Ovary (tissue), 9 donors: ENCODE data around the gene CDC42BPB. TPM values are rescaled to one million over a fixed set of nuclear protein-coding genes. Genes with fewer than 3 reads are reported as not detected.

ENCODE experiments used
- DNase-seq, 5 donors: peaks; one replicate each; pipeline ENCODE4 v3.0.0-alpha.2; 2019 to 2020
- H3K27ac ChIP-seq, 2 donors: fragments of 200-600 bp; one replicate each; pipeline versions ENCODE4 v1.5.1 to v1.8.0; 2019 to 2022
- H3K27me3 ChIP-seq: fragments of 200-600 bp; one replicate; pipeline ENCODE4 v1.8.0; 2022
- H3K36me3 ChIP-seq: fragments of 200-600 bp; sonication (generic); one replicate; pipeline ENCODE4 v1.5.1; 2019
- H3K4me1 ChIP-seq: one replicate; pipeline ENCODE4 v1.8.1; 2013; ENCODE audit warnings: mild to moderate bottlenecking, moderate library complexity; ENCODE audit not compliant: insufficient read depth
- H3K4me3 ChIP-seq: fragments of 200-600 bp; sonication (generic); one replicate; pipeline ENCODE4 v1.5.1; 2017
- H3K9me3 ChIP-seq, 2 donors: fragments of 200-600 bp in 1 of 2; sonication (generic) in 1 of 2; one replicate each; pipeline versions ENCODE4 v1.5.1 to v1.8.1; 2013 to 2019; ENCODE audit warnings: mild to moderate bottlenecking in 1 of 2, moderate library complexity in 1 of 2
- EP300 ChIP-seq: sonication (generic); formaldehyde crosslinking; IDR thresholded peaks from one replicate; pipeline ENCODE4 v1.6.1; 2017; ENCODE audit warnings: antibody characterized with exemption
- POLR2A ChIP-seq: fragments of 450-650 bp; IDR thresholded peaks from one replicate; pipeline ENCODE4 v1.6.1; 2017; ENCODE audit warnings: antibody characterized with exemption, mild to moderate bottlenecking, moderate library complexity
- WGBS, 3 donors: extraction: QIAGEN DNeasy Blood & Tissue Kit in 1 of 3; methylation state at CpG; one replicate each; pipeline versions ENCODE4 v1.1.5 to v1.1.7; 2013 to 2017; 5-methylcytosine and 5-hydroxymethylcytosine counted together
- intact Hi-C, 4 donors: fragments of 100-400 bp; cut with DNase I; formaldehyde crosslinking; loops; one replicate each; pipeline versions ENCODE4 v1.11.0 to v1.15.1; 2022 to 2023
- polyA plus RNA-seq, 2 donors: library from polyadenylated mRNA; stranded (reverse); fragments of 200-250 nt in 1 of 2; fragments of 350-450 nt in 1 of 2; fragmentation: Illumina TruSeq in 1 of 2; extraction: RNeasy Lipid Tissue Mini Kit (QIAGEN cat#74804) in 1 of 2; gene quantifications; one replicate each; pipeline ENCODE4 v1.2.3, GENCODE V29; 2013 to 2014
- total RNA-seq, 7 donors: library from RNA; depleted of rRNA in 2 of 7; stranded (reverse); fragments of >200 nt in 2 of 7; fragmentation: NEBNext Ultra II Directional in 3 of 7; extraction: Animal tissue kit (Norgen Biotek cat#: 25700) in 3 of 7; gene quantifications; one replicate each; pipeline versions ENCODE4 v1.1.0 to v1.2.4, GENCODE V29; 2016 to 2023
- TF ChIP-seq, protein P1 (sequence below), 3 donors: fragments of 450-650 bp in 2 of 3; fragments of 200-600 bp in 1 of 3; IDR thresholded peaks; one replicate each; pipeline versions ENCODE4 v1.5.1 to v1.8.0; 2016 to 2022; ENCODE audit warnings: antibody characterized with exemption in 3 of 3, mild to moderate bottlenecking in 1 of 3
- donor health status: DM: no; HTN: no; CAD: no; lungs with moderate emphysema.
- donor health status: DM: no; HTN: no; CAD: no.
- donor health status: Bipolar disorder and iron deficiency.
- donor health status: DM: yes; HTN: yes; CAD: no.
- donor health status: DM: no; HTN: no; CAD: no.
- donor health status: DM: yes; HTN: yes; CAD: no.

Gene CDC42BPB
- total and polyA plus RNA-seq, 9 donors = 50.0 to 103 (median 75.1) TPM

- no peaks in the 10 kb centered on the region for H3K27me3 ChIP-seq
- no peak for DNase-seq
- H3K27ac ChIP-seq = no peak overlapping the region
- no peak overlapping the region for H3K4me3 ChIP-seq
- TF ChIP-seq, protein P1, sequence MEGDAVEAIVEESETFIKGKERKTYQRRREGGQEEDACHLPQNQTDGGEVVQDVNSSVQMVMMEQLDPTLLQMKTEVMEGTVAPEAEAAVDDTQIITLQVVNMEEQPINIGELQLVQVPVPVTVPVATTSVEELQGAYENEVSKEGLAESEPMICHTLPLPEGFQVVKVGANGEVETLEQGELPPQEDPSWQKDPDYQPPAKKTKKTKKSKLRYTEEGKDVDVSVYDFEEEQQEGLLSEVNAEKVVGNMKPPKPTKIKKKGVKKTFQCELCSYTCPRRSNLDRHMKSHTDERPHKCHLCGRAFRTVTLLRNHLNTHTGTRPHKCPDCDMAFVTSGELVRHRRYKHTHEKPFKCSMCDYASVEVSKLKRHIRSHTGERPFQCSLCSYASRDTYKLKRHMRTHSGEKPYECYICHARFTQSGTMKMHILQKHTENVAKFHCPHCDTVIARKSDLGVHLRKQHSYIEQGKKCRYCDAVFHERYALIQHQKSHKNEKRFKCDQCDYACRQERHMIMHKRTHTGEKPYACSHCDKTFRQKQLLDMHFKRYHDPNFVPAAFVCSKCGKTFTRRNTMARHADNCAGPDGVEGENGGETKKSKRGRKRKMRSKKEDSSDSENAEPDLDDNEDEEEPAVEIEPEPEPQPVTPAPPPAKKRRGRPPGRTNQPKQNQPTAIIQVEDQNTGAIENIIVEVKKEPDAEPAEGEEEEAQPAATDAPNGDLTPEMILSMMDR (IDR thresholded peaks at IDR 0.05) = no peak
- no peak for TF ChIP-seq EP300
- TF ChIP-seq POLR2A = no peak
- H3K36me3 ChIP-seq = no peaks in the 10 kb centered on the region
- intact Hi-C loops = loop anchor here in 2 of 4 donors (10.0 kb wide), 1 partner anchor 216 kb away; no protein-coding TSS in a partner anchor
- WGBS, 3 donors = 69 to 73% (median 73%) methylated on average over 11 of the region's 11 CpGs
- H3K9me3 ChIP-seq = no peaks in the 10 kb centered on the region
- H3K4me1 ChIP-seq = peaks cover 4% of the 10 kb centered on the region
Measured at GRCh38 chr14:103078860-103079587, 21.7 kb upstream of the CDC42BPB start.

- Histone ChIP-seq H3K36me3 (no peaks in the 10 kb centered on the region), H3K9me3 (no peaks in the 10 kb centered on the region), H3K27ac (no peak overlapping the region), H3K4me1 (peaks cover 3% of the 10 kb centered on the region), H3K4me3 (no peak overlapping the region), H3K27me3 (no peaks in the 10 kb centered on the region)
- WGBS, 3 donors = 11 to 15% (median 14%) methylated on average over 9 of the region's 9 CpGs
- peak; percentile 73 to 85 (median 81) for DNase-seq
- TF ChIP-seq, protein P1 (IDR thresholded peaks at IDR 0.05) = peak; percentile 48 to 62 (median 59)
- no peak for TF ChIP-seq POLR2A
- intact Hi-C loops = loop anchor here in 2 of 4 donors (10.0 kb wide), 1 partner anchor 216 kb away; no protein-coding TSS in a partner anchor
Measured at GRCh38 chr14:103078420-103078749, 21.0 kb upstream of the CDC42BPB start.

GRCh38 chr14:103074729-103075367 lies 17.5 kb upstream of the CDC42BPB start:
- intact Hi-C loops = loop anchor here in 2 of 4 donors (10.0 kb wide), 1 partner anchor 220 kb away; no protein-coding TSS in a partner anchor

More at GRCh38 chr14:103074729-103075367, 17.5 kb upstream of the CDC42BPB start:
- no peak overlapping the region for H3K4me3 ChIP-seq
- H3K36me3 ChIP-seq = no peaks in the 10 kb centered on the region
- peaks cover 3% of the 10 kb centered on the region for H3K4me1 ChIP-seq
- peak overlapping the region in 1 of 2 donors; percentile 25 for H3K27ac ChIP-seq
- no peaks in the 10 kb centered on the region for H3K9me3 ChIP-seq
- H3K27me3 ChIP-seq = no peaks in the 10 kb centered on the region
- TF ChIP-seq EP300 (no peak), POLR2A (no peak)
- TF ChIP-seq, protein P1 (IDR thresholded peaks at IDR 0.05) = no peak
- DNase-seq = peak; percentile 38 to 71 (median 63)
- 20 to 22% (median 21%) methylated on average over 21 of the region's 21 CpGs for WGBS, 3 donors
